ENCODE data around the gene ZBTB44.

Gene ZBTB44

GRCh38 chr11:130227373-130227772, 87.3 kb downstream of the ZBTB44 start:
- H3K27ac ChIP-seq (ENCODE audit: low read depth, low read length, poor library complexity, severe bottlenecking), result no peak overlapping the region
- H3K9me2 ChIP-seq (ENCODE audit: low read depth, low read length), result no peaks in the 10 kb centered on the region
- peaks cover 13% of the 10 kb centered on the region; the same call in 1 of the 2 replicates for H3K36me3 ChIP-seq (ENCODE audit: insufficient read depth, low read length)
- no peak overlapping the region for H3K4me3 ChIP-seq (ENCODE audit: low read depth, low read length, poor library complexity, severe bottlenecking)
- H3K79me2 ChIP-seq (ENCODE audit: insufficient read depth, low read length), result no peaks in the 10 kb centered on the region
- no peak overlapping the region for H3K4me2 ChIP-seq (ENCODE audit: low read length)
- H3F3A ChIP-seq (ENCODE audit: insufficient read depth, low read length), result no peaks in the 10 kb centered on the region
- H3K9ac ChIP-seq (ENCODE audit: low read length), result no peak overlapping the region
- H3K27me3 ChIP-seq (ENCODE audit: insufficient read depth, low read length), result no peaks in the 10 kb centered on the region
- H3K9me3 ChIP-seq (ENCODE audit: low read length), result no peaks in the 10 kb centered on the region
- TF ChIP-seq CTCF (IDR thresholded peaks at IDR 0.05; ENCODE audit: low read length) (no peak), EZH2 (IDR thresholded peaks at IDR 0.05; ENCODE audit: borderline replicate concordance, low read length) (no peak)
- H2AFZ ChIP-seq (ENCODE audit: low read length), result no peak overlapping the region
- H4K20me1 ChIP-seq (ENCODE audit: insufficient read depth, low read length), result no peaks in the 10 kb centered on the region
- peaks cover 10% of the 10 kb centered on the region for H3K4me1 ChIP-seq (ENCODE audit: insufficient read depth, low read length, severe bottlenecking)

- no peak overlapping the region for H3K27ac ChIP-seq (ENCODE audit: low read depth, low read length, poor library complexity, severe bottlenecking)
- TF ChIP-seq EZH2 (IDR thresholded peaks at IDR 0.05; ENCODE audit: borderline replicate concordance, low read length) (no peak), CTCF (IDR thresholded peaks at IDR 0.05; ENCODE audit: low read length) (no peak)
- no peaks in the 10 kb centered on the region for H4K20me1 ChIP-seq (ENCODE audit: insufficient read depth, low read length)
- no peaks in the 10 kb centered on the region for H3K9me3 ChIP-seq (ENCODE audit: low read length)
- no peaks in the 10 kb centered on the region for H3K79me2 ChIP-seq (ENCODE audit: insufficient read depth, low read length)
- H3K4me1 ChIP-seq (ENCODE audit: insufficient read depth, low read length, severe bottlenecking), result peaks cover 10% of the 10 kb centered on the region
- no peak overlapping the region for H3K4me2 ChIP-seq (ENCODE audit: low read length)
- H3K27me3 ChIP-seq (ENCODE audit: insufficient read depth, low read length), result no peaks in the 10 kb centered on the region
- no peaks in the 10 kb centered on the region for H3K9me2 ChIP-seq (ENCODE audit: low read depth, low read length)
- H3K4me3 ChIP-seq (ENCODE audit: low read depth, low read length, poor library complexity, severe bottlenecking), result no peak overlapping the region
- H3K36me3 ChIP-seq (ENCODE audit: insufficient read depth, low read length), result peaks cover 4% of the 10 kb centered on the region; the same call in 1 of the 2 replicates
- no peak overlapping the region for H3K9ac ChIP-seq (ENCODE audit: low read length)
- no peak overlapping the region for H2AFZ ChIP-seq (ENCODE audit: low read length)
- H3F3A ChIP-seq (ENCODE audit: insufficient read depth, low read length), result no peaks in the 10 kb centered on the region
These were observed 91.3 kb downstream of the ZBTB44 start for GRCh38 chr11:130223291-130223971.

GRCh38 chr11:130220311-130221035, 94.2 kb downstream of the ZBTB44 start:
- Histone ChIP-seq H3F3A (ENCODE audit: insufficient read depth, low read length) (no peaks in the 10 kb centered on the region), H3K4me1 (ENCODE audit: insufficient read depth, low read length, severe bottlenecking) (no peaks in the 10 kb centered on the region), H3K27me3 (ENCODE audit: insufficient read depth, low read length) (no peaks in the 10 kb centered on the region), H3K79me2 (ENCODE audit: insufficient read depth, low read length) (no peaks in the 10 kb centered on the region), H3K4me3 (ENCODE audit: low read depth, low read length, poor library complexity, severe bottlenecking) (no peak overlapping the region), H3K27ac (ENCODE audit: low read depth, low read length, poor library complexity, severe bottlenecking) (no peak overlapping the region), H3K9me3 (ENCODE audit: low read length) (no peaks in the 10 kb centered on the region), H3K36me3 (ENCODE audit: insufficient read depth, low read length) (no peaks in the 10 kb centered on the region), H4K20me1 (ENCODE audit: insufficient read depth, low read length) (no peaks in the 10 kb centered on the region), H2AFZ (ENCODE audit: low read length) (no peak overlapping the region), H3K9me2 (ENCODE audit: low read depth, low read length) (no peaks in the 10 kb centered on the region), H3K9ac (ENCODE audit: low read length) (no peak overlapping the region), H3K4me2 (ENCODE audit: low read length) (no peak overlapping the region)
- TF ChIP-seq CTCF (IDR thresholded peaks at IDR 0.05; ENCODE audit: low read length) (no peak), EZH2 (IDR thresholded peaks at IDR 0.05; ENCODE audit: borderline replicate concordance, low read length) (no peak)
